Left lung (tissue), 10 donors: ENCODE results near the gene MCF2. TPM values are rescaled to one million over a fixed set of nuclear protein-coding genes. Genes with fewer than 3 reads are reported as not detected.

Experiments
- ATAC-seq: fragments of 200-7000 bp; cut with Tn5 transposase; one replicate; pipeline ENCODE4 v1.9.1; 2020; ENCODE audit warnings: moderate library complexity
- DNase-seq, 4 donors: peaks; one replicate each; pipeline ENCODE4 v3.0.0-alpha.2; 2013 to 2020
- H3K27ac ChIP-seq, 2 donors: fragments of 200-600 bp; sonication (generic) in 1 of 2; one replicate each; pipeline versions ENCODE4 v1.5.0 to v1.8.0; 2020 to 2021
- H3K27me3 ChIP-seq, 2 donors: fragments of 200-600 bp; sonication (generic) in 1 of 2; one replicate each; pipeline versions ENCODE4 v1.5.0 to v1.8.0; 2020 to 2021
- H3K36me3 ChIP-seq, 2 donors: fragments of 200-600 bp; sonication (generic) in 1 of 2; one replicate each; pipeline versions ENCODE4 v1.5.0 to v1.8.0; 2020 to 2021
- H3K4me1 ChIP-seq, 2 donors: fragments of 200-600 bp; one replicate each; pipeline ENCODE4 v1.8.0; 2021
- H3K4me3 ChIP-seq, 2 donors: fragments of 200-600 bp; sonication (generic) in 1 of 2; one replicate each; pipeline versions ENCODE4 v1.5.0 to v1.8.0; 2020 to 2021; ENCODE audit warnings: mild to moderate bottlenecking in 1 of 2
- H3K9me3 ChIP-seq, 2 donors: fragments of 200-600 bp; sonication (generic) in 1 of 2; one replicate each; pipeline versions ENCODE4 v1.5.0 to v1.8.0; 2020 to 2021
- CTCF ChIP-seq, 2 donors: fragments of 200-600 bp; sonication (generic) in 1 of 2; IDR thresholded peaks; one replicate each; pipeline versions ENCODE4 v1.5.0 to v1.8.0; 2021; ENCODE audit warnings: antibody characterized with exemption in 2 of 2
- intact Hi-C, 2 donors: fragments of 100-400 bp; cut with DNase I; formaldehyde crosslinking; loops; one replicate each; pipeline versions ENCODE4 v1.11.2 to v1.14.2; 2022
- polyA plus RNA-seq, 6 donors: library from polyadenylated mRNA; unstranded; fragments of 120-200 nt; gene quantifications; one replicate each; pipeline ENCODE4 v1.2.1, GENCODE V29; 2013; ENCODE audit not compliant: insufficient read length in 6 of 6
- total RNA-seq, 2 donors: library from RNA; stranded (reverse); fragmentation: NEBNext Ultra II Directional; extraction: Animal tissue kit (Norgen Biotek cat#: 25700); gene quantifications; one replicate each; pipeline ENCODE4 v1.2.1, GENCODE V29; 2021
- donor health status: DM: no; HTN: yes; CAD: no.
- donor health status: DM: no; HTN: no; CAD: no.

MCF2 gene
- total and polyA plus RNA-seq, 8 donors = 0.05 to 0.27 (median 0.13) TPM; not detected in 2

GRCh38 chrX:139642241-139642927 lies 65.6 kb downstream of the MCF2 start:
- Histone ChIP-seq H3K36me3 (no peaks in the 10 kb centered on the region), H3K27me3 (no peaks in the 10 kb centered on the region), H3K27ac (no peak overlapping the region), H3K4me3 (no peak overlapping the region), H3K9me3 (no peaks in the 10 kb centered on the region), H3K4me1 (no peaks in the 10 kb centered on the region)
- DNase-seq (no peak), ATAC-seq (no peak)
- TF ChIP-seq CTCF (IDR thresholded peaks at IDR 0.05) = no peak
- intact Hi-C loops = no loop called here

GRCh38 chrX:139640259-139640658 lies 67.7 kb downstream of the MCF2 start:
- no peaks in the 10 kb centered on the region for H3K4me1 ChIP-seq
- intact Hi-C loops = no loop called here
- DNase-seq = no peak

GRCh38 chrX:139639253-139639652 lies 68.7 kb downstream of the MCF2 start:
- H3K4me3 ChIP-seq = no peak overlapping the region
- no peak for TF ChIP-seq CTCF (IDR thresholded peaks at IDR 0.05)
- H3K27me3 ChIP-seq = no peaks in the 10 kb centered on the region
- DNase-seq (no peak), ATAC-seq (no peak)
- intact Hi-C loops = no loop called here
- no peak overlapping the region for H3K27ac ChIP-seq
- no peaks in the 10 kb centered on the region for H3K36me3 ChIP-seq
- no peaks in the 10 kb centered on the region for H3K4me1 ChIP-seq
- no peaks in the 10 kb centered on the region for H3K9me3 ChIP-seq

More at GRCh38 chrX:139640259-139640658, 67.7 kb downstream of the MCF2 start:
- no peak for TF ChIP-seq CTCF (IDR thresholded peaks at IDR 0.05)
- no peaks in the 10 kb centered on the region for H3K36me3 ChIP-seq
- ATAC-seq = no peak
- no peak overlapping the region for H3K27ac ChIP-seq
- no peaks in the 10 kb centered on the region for H3K9me3 ChIP-seq
- no peak overlapping the region for H3K4me3 ChIP-seq
- H3K27me3 ChIP-seq = no peaks in the 10 kb centered on the region

GRCh38 chrX:139600105-139600504 lies 107.9 kb downstream of the MCF2 start:
- intact Hi-C loops = no loop called here
- Histone ChIP-seq H3K4me1 (no peaks in the 10 kb centered on the region), H3K4me3 (no peak overlapping the region), H3K27ac (no peak overlapping the region), H3K36me3 (no peaks in the 10 kb centered on the region), H3K27me3 (no peaks in the 10 kb centered on the region), H3K9me3 (no peaks in the 10 kb centered on the region)
- ATAC-seq = no peak
- DNase-seq = no peak
- TF ChIP-seq CTCF (IDR thresholded peaks at IDR 0.05) = no peak

GRCh38 chrX:139596068-139596467 lies 111.9 kb downstream of the MCF2 start:
- TF ChIP-seq CTCF (IDR thresholded peaks at IDR 0.05) = no peak
- Histone ChIP-seq H3K27me3 (no peaks in the 10 kb centered on the region), H3K9me3 (no peaks in the 10 kb centered on the region), H3K4me3 (no peak overlapping the region), H3K4me1 (no peaks in the 10 kb centered on the region), H3K27ac (no peak overlapping the region), H3K36me3 (no peaks in the 10 kb centered on the region)
- ATAC-seq (no peak), DNase-seq (no peak)
- intact Hi-C loops = no loop called here
